Neural cell (in vitro differentiated cells): Measurements from ENCODE around the gene PKDCC.

Source experiments
- CTCF ChIP-seq: fragments of 450-650 bp; IDR thresholded peaks from 2 replicates; pipeline ENCODE4 v1.5.1; 2014; ENCODE audit warnings: antibody characterized with exemption, mild to moderate bottlenecking, moderate library complexity; ENCODE audit not compliant: poor library complexity, severe bottlenecking
- EP300 ChIP-seq: fragments of 450-650 bp; conservative IDR thresholded peaks from 2 replicates; pipeline ENCODE4 v1.6.1; 2014; ENCODE audit warnings: antibody characterized with exemption, mild to moderate bottlenecking, moderate library complexity; ENCODE audit not compliant: poor library complexity, severe bottlenecking
- EZH2 ChIP-seq: fragments of 200-600, 300-800 bp; shearing (Covaris generic), sonication (generic); IDR thresholded peaks from 2 replicates; pipeline ENCODE4 v1.6.1; 2014; ENCODE audit warnings: antibody characterized with exemption, low read length, borderline replicate concordance, mild to moderate bottlenecking; ENCODE audit not compliant: insufficient read depth, poor library complexity, severe bottlenecking
- MXI1 ChIP-seq: fragments of 450-650 bp; conservative IDR thresholded peaks from 2 replicates; pipeline ENCODE4 v1.6.1; 2014; ENCODE audit warnings: antibody characterized with exemption, mild to moderate bottlenecking; ENCODE audit not compliant: poor library complexity, severe bottlenecking
- POLR2AphosphoS5 ChIP-seq: IDR thresholded peaks from 2 replicates; pipeline ENCODE4 v1.6.1; 2012
- REST ChIP-seq: IDR thresholded peaks from 2 replicates; pipeline ENCODE4 v1.6.1; 2012; ENCODE audit warnings: borderline replicate concordance
- SMC3 ChIP-seq: fragments of 450-650 bp; conservative IDR thresholded peaks from 2 replicates; pipeline ENCODE4 v1.6.1; 2014; ENCODE audit warnings: antibody characterized with exemption, mild to moderate bottlenecking, moderate library complexity; ENCODE audit not compliant: poor library complexity
- TAF1 ChIP-seq: IDR thresholded peaks from 2 replicates; pipeline ENCODE4 v1.6.1; 2012; ENCODE audit warnings: low read depth

- no peak for TF ChIP-seq EP300
- no peak for TF ChIP-seq MXI1
- no peak for TF ChIP-seq POLR2AphosphoS5
- TF ChIP-seq CTCF: no peak
- no peak for TF ChIP-seq REST
- no peak for TF ChIP-seq EZH2
- TF ChIP-seq TAF1: no peak
- no peak for TF ChIP-seq SMC3
Measured at GRCh38 chr2:42057159-42057901, 9.5 kb downstream of the PKDCC start.
